GM12801 (cell line): ENCODE data around the gene GLI1.

Experiments used
- TF ChIP-seq, protein P1 (sequence below): IDR thresholded peaks from one replicate; pipeline ENCODE4 v1.5.1; 2011; ENCODE audit warnings: control low read depth; ENCODE audit not compliant: insufficient read length; ENCODE audit errors: extremely low read depth

The GLI1 gene

DNA sequence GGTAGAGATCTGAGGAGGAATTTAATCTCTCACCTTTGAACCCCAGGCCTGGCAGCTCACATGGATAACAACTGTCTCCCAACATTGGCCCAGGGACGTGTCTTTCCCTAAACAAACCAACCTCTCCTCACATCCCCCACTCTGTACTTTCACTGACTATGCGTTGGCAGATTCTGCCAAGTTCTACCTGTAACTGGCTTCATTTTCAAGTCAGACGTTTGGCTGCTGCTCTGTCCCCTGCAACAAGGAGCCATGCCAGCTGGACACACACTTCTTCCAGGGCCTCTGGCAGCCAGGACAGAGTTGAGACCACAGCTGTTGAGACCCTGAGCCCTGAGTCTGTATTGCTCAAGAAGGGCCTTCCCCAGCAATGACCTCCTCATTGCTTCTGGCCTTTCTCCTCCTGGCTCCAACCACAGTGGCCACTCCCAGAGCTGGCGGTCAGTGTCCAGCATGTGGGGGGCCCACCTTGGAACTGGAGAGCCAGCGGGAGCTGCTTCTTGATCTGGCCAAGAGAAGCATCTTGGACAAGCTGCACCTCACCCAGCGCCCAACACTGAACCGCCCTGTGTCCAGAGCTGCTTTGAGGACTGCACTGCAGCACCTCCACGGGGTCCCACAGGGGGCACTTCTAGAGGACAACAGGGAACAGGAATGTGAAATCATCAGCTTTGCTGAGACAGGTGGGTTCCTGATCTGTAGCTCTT lies 24.9 kb upstream of the GLI1 start, which contains the start of gene INHBC:
TSS of gene INHBC (plus strand) at position 268 of the 707 bp plus-strand sequence. CDS start at position 371, 103 bp downstream.
- TF ChIP-seq, protein P1, sequence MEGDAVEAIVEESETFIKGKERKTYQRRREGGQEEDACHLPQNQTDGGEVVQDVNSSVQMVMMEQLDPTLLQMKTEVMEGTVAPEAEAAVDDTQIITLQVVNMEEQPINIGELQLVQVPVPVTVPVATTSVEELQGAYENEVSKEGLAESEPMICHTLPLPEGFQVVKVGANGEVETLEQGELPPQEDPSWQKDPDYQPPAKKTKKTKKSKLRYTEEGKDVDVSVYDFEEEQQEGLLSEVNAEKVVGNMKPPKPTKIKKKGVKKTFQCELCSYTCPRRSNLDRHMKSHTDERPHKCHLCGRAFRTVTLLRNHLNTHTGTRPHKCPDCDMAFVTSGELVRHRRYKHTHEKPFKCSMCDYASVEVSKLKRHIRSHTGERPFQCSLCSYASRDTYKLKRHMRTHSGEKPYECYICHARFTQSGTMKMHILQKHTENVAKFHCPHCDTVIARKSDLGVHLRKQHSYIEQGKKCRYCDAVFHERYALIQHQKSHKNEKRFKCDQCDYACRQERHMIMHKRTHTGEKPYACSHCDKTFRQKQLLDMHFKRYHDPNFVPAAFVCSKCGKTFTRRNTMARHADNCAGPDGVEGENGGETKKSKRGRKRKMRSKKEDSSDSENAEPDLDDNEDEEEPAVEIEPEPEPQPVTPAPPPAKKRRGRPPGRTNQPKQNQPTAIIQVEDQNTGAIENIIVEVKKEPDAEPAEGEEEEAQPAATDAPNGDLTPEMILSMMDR: no peak

DNA sequence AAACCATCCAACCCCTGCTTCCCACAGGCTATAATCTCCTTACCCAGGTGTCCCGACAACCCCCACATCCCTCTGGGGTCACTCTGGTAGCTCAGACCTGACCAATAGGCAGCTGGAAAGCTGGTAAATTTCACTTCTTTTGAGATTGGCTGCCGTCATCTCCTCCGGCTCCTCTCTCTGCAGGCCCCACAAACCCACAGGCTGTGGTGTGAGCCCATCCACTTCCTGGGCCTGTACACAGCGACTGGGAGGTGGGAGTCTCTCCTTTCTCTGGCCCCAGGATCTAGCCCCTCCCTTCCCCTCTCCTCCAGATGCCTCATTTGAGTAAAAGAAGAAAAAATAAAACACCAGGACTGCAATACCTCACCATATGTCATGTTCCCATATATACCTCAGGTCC lies 24.3 kb upstream of the GLI1 start:
- TF ChIP-seq, protein P1: no peak

DNA sequence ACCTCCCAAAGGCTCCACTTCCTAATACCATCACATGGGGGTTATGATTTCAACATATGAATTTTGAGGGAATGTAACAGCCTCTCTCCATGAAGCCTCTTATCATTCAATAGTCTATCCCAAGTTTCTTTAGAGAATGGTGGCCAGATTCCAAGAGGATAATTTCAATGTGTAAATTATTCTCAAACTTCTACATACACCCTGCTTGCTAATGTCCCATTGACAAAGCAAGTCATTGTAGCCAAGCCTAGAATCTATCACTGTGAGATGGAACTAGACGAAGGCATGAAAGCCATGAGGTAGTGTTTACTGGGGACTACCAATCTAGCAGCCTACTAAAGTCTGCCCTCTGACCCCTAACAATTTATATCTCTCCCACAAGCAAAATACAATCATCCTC lies 21.2 kb upstream of the GLI1 start:
- TF ChIP-seq, protein P1: no peak

DNA sequence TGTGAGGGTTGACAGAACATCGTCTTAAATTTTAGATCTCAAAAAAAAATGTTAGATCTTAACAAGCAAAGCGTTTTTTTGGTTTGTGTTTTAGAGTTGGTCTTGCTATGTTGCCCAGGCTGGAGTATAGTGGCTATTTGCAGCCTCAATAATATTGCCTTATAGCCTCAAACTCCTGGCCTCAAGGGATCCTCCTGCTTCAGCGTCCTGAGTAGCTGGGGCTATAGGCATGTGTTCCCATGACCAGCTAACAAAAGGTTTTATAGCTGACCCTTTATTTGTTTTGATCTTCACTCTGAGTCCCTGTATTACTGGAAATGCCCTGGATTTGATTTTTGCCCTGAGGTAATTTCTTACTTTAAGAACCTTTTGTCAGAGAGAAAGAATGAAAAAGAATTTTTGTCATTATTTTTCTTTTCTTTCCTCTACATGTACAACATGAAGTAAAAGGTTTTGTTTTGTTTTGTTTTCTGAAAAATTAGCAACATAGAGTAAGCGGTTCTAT lies 19.8 kb upstream of the GLI1 start:
- TF ChIP-seq, protein P1: no peak

- TF ChIP-seq, protein P1: no peak
Measured at GRCh38 chr12:57441846-57442427, 17.6 kb upstream of the GLI1 start.

GRCh38 chr12:57444744-57445143 lies 14.8 kb upstream of the GLI1 start:
- TF ChIP-seq, protein P1: no peak

DNA sequence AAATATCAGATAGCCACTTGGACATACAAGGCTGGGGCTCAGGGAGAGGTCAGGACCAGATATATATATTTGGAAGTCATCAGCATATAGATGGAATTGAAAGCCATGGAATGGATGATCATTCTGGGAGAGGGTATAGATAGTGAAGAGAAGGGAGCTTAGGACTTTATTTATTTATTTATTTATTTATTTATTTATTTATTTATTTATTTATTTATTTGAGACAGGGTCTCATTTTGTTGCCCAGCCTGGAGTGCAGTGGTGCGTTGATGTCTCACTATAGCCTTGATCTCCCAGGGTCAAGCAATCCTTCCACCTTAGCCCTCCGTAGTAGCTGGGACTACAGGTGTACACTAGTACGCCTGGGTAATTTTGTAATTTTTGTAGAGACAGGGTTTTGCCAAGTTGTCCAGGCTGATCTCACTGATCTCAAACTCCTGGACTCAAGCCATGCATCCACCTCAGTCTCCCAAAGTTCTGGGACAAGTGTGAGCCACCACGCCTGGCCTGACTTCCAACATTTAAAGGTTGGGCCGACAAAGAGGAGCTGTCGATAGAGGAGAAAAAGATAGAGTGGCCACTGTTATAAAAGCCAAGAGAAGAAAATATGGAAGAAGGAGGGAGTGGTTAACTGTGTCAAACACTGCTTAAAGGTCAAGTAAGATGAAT lies 13.2 kb upstream of the GLI1 start:
- TF ChIP-seq, protein P1: no peak
